ENCODE data around the gene KANK3. TPM values are rescaled to one million over a fixed set of nuclear protein-coding genes. Genes with fewer than 3 reads are reported as not detected.

The KANK3 gene
- total RNA-seq, 1 experiment from 2014 or later = 0.37 TPM

DNA sequence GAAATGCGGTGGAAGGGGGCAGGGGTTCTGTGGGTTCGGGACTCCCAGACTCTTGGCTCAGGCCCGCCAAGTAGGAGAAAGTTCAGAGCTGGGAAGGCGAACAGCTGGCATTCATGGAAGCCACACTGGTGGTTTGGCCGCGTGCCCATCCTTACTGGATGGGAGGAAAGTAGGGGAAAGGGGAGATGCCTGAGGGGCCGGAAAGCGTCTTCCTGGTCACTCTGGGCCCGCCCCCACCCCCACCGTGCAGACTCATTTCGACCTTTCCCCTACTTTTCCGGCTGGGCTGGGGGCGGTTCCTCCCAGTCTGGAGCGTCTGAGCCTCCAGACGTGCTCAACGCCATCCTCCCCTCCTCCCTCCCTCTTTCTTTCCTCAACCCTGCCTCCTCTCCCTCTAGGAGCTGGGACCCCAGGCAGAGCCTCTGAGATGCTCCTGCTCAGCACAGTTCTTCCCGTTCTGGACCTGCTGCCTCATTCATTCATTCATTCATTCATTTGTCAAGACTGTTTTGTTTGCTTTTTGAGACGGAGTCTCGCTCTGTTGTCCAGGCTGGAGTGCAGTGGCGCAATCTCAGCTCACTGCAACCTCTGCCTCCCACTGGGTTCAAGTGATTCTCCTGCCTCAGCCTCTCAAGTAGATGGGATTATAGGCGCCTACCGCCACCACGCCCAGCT lies 24.4 kb upstream of the KANK3 start:
- BruUV-seq (replicated peaks) = no TSS peak
- H3F3A ChIP-seq (ENCODE audit: insufficient read depth, low read depth) = peaks cover 25% of the 10 kb centered on the region
- H3K36me3 ChIP-seq (ENCODE audit: low read depth) = no peaks in the 10 kb centered on the region
- ChIA-PET CTCF (no interaction called here), POLR2A (ENCODE audit: unreplicated experiment) (no interaction called here)
- H3K9me3 ChIP-seq (ENCODE audit: insufficient read depth, low read depth) = no peaks in the 10 kb centered on the region
- no peak overlapping the region for H3K27ac ChIP-seq
- peaks cover 34% of the 10 kb centered on the region for H3K4me1 ChIP-seq (replicated peaks; ENCODE audit: insufficient read depth)
- H3K4me2 ChIP-seq = peak overlapping the region; percentile 67
- intact Hi-C loops (cut with micrococcal nuclease; ENCODE audit: unreplicated experiment) = loop anchor here (10.0 kb wide), 1 partner anchor 87 kb away; no protein-coding TSS in a partner anchor
- TF ChIP-seq, protein P1, sequence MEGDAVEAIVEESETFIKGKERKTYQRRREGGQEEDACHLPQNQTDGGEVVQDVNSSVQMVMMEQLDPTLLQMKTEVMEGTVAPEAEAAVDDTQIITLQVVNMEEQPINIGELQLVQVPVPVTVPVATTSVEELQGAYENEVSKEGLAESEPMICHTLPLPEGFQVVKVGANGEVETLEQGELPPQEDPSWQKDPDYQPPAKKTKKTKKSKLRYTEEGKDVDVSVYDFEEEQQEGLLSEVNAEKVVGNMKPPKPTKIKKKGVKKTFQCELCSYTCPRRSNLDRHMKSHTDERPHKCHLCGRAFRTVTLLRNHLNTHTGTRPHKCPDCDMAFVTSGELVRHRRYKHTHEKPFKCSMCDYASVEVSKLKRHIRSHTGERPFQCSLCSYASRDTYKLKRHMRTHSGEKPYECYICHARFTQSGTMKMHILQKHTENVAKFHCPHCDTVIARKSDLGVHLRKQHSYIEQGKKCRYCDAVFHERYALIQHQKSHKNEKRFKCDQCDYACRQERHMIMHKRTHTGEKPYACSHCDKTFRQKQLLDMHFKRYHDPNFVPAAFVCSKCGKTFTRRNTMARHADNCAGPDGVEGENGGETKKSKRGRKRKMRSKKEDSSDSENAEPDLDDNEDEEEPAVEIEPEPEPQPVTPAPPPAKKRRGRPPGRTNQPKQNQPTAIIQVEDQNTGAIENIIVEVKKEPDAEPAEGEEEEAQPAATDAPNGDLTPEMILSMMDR (conservative IDR thresholded peaks at IDR 0.05) = no peak
- no peak for TF ChIP-seq EZH2 (IDR thresholded peaks at IDR 0.05; ENCODE audit: low read depth)
- H2AFZ ChIP-seq = no peak overlapping the region
- H3K79me2 ChIP-seq (ENCODE audit: low read depth) = no peaks in the 10 kb centered on the region
- H3K4me3 ChIP-seq = no peak overlapping the region
- H3K27me3 ChIP-seq (ENCODE audit: insufficient read depth, low read depth) = no peaks in the 10 kb centered on the region
- H3K9me2 ChIP-seq (ENCODE audit: insufficient read depth) = no peaks in the 10 kb centered on the region
- no peaks in the 10 kb centered on the region for H4K20me1 ChIP-seq (ENCODE audit: insufficient read depth)
- peak; percentile 89 to 90 for DNase-seq

DNA sequence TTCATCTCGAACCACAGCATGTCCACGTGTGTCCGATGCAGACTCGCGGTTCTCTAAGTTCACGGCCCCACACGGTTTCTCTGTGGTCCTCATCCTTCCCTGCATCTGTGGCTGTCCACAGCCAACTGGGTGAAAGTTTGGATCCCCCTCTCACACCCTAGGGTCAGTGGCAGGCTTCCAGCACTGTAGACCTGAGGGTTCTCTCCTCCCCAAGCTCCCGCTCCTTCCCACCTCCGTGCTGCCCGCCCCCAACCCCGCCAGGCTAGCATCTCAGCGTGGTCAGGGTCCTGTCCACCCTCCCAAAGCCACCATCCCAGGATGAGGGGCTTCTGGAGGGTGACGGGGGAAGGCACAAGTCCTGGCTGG lies 23.9 kb upstream of the KANK3 start:
- BruUV-seq (replicated peaks) = no TSS peak
- no peak for DNase-seq
- H3K4me3 ChIP-seq = no peak overlapping the region
- H3K27me3 ChIP-seq (ENCODE audit: insufficient read depth, low read depth) = no peaks in the 10 kb centered on the region
- ChIA-PET CTCF (no interaction called here), POLR2A (ENCODE audit: unreplicated experiment) (no interaction called here)
- no peak for TF ChIP-seq EZH2 (IDR thresholded peaks at IDR 0.05; ENCODE audit: low read depth)
- TF ChIP-seq, protein P1 (conservative IDR thresholded peaks at IDR 0.05) = no peak
- H3K9me3 ChIP-seq (ENCODE audit: insufficient read depth, low read depth) = no peaks in the 10 kb centered on the region
- H4K20me1 ChIP-seq (ENCODE audit: insufficient read depth) = no peaks in the 10 kb centered on the region
- H3K36me3 ChIP-seq (ENCODE audit: low read depth) = no peaks in the 10 kb centered on the region
- intact Hi-C loops (cut with micrococcal nuclease; ENCODE audit: unreplicated experiment) = loop anchor here (10.0 kb wide), 1 partner anchor 88 kb away; no protein-coding TSS in a partner anchor
- no peak overlapping the region for H2AFZ ChIP-seq
- no peaks in the 10 kb centered on the region for H3K79me2 ChIP-seq (ENCODE audit: low read depth)
- H3K9me2 ChIP-seq (ENCODE audit: insufficient read depth) = no peaks in the 10 kb centered on the region
- H3F3A ChIP-seq (ENCODE audit: insufficient read depth, low read depth) = peaks cover 29% of the 10 kb centered on the region
- peak overlapping the region; percentile 36 for H3K4me2 ChIP-seq
- H3K4me1 ChIP-seq (replicated peaks; ENCODE audit: insufficient read depth) = peaks cover 37% of the 10 kb centered on the region
- H3K27ac ChIP-seq = no peak overlapping the region

DNA sequence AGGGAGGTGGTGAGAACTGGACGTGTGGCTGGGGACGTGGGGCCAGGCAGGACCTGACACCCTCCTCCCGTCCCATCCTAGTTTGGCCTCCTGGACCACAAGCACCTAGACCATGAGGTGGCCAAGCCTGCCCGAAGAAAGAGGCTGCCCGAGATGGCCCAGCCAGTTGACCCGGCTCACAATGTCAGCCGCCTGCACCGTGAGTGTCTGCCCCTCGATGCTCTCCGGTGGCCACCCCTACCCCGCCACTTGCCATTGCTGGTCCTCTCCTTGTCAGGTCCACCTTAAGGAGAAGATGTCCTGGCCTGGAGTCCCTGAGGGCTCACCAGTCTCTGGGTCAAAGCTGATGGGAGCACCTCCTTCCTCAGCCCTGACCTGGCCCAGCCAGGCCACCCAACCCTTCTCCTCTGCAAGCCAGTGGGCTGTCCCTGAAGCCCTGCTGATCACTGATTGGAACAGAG lies 23.1 kb upstream of the KANK3 start:
- Histone ChIP-seq H3K9me2 (ENCODE audit: insufficient read depth) (no peaks in the 10 kb centered on the region), H2AFZ (no peak overlapping the region), H3K36me3 (ENCODE audit: low read depth) (no peaks in the 10 kb centered on the region), H3K79me2 (ENCODE audit: low read depth) (no peaks in the 10 kb centered on the region), H3F3A (ENCODE audit: insufficient read depth, low read depth) (peaks cover 32% of the 10 kb centered on the region), H3K4me2 (no peak overlapping the region), H4K20me1 (ENCODE audit: insufficient read depth) (no peaks in the 10 kb centered on the region), H3K27ac (no peak overlapping the region), H3K27me3 (ENCODE audit: insufficient read depth, low read depth) (no peaks in the 10 kb centered on the region), H3K4me3 (no peak overlapping the region), H3K4me1 (replicated peaks; ENCODE audit: insufficient read depth) (peaks cover 44% of the 10 kb centered on the region), H3K9me3 (ENCODE audit: insufficient read depth, low read depth) (no peaks in the 10 kb centered on the region)
- ChIA-PET CTCF (no interaction called here), POLR2A (ENCODE audit: unreplicated experiment) (interaction anchor here (0.7 kb wide), 1 partner anchor 15 kb away, joined by 3 read pairs; no protein-coding TSS in a partner anchor)
- no peak for DNase-seq
- TF ChIP-seq, protein P1 (conservative IDR thresholded peaks at IDR 0.05) = no peak
- no peak for TF ChIP-seq EZH2 (IDR thresholded peaks at IDR 0.05; ENCODE audit: low read depth)
- intact Hi-C loops (cut with micrococcal nuclease; ENCODE audit: unreplicated experiment) = loop anchor here (10.0 kb wide), 1 partner anchor 89 kb away; no protein-coding TSS in a partner anchor
- BruUV-seq (replicated peaks) = no TSS peak

Data from PC-9 (cell line).